Iris pigment epithelial cell (primary cell): ENCODE results near the gene ZNF436.
"Not testable (repeated sequence)": the region's sequence is repeated elsewhere in the genome, so short reads cannot be mapped to it uniquely, and the experiment has no call there.

Experiments used
- DNase-seq: peaks from one replicate; pipeline ENCODE4 v3.0.0-alpha.2; 2011; ENCODE audit warnings: low read depth

Gene ZNF436

DNA sequence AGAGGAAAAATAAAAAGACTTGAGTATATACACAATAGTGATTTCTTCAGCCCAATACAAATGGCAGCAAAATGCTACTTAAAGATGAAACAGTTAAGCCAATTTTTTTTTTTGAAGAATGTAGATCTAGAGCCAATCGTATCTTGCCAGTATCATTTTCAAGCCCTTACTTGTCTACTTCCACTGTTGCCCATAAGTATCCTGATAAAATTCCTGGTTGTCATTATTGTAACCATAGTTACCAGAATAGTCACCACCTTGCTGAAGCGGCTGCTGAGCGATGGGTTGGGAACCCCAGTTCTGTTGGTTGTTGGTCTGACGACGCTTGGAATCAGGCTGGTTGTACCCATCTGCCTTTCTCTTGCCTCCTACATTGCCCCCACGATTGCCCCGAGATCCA is 59.4 kb downstream of the ZNF436 start:
- DNase-seq: not testable (repeated sequence)
